GM12878 (cell line): ENCODE data around the gene HTR3C. TPM values are rescaled to one million over a fixed set of nuclear protein-coding genes. Genes with fewer than 3 reads are reported as not detected.

Source experiments
- BACH1 ChIP-seq: fragments of 450-650 bp; IDR thresholded peaks from 2 replicates; pipeline ENCODE4 v1.6.1; 2017; ENCODE audit warnings: mild to moderate bottlenecking, borderline replicate concordance
- CREM ChIP-seq: IDR thresholded peaks from 2 replicates; pipeline ENCODE4 v1.6.1; 2014; ENCODE audit warnings: antibody characterized with exemption, low read depth
- KDM1A ChIP-seq: fragments of 200-600 bp; sonication (generic); IDR thresholded peaks from 2 replicates; pipeline ENCODE4 v1.6.1; 2016; ENCODE audit warnings: borderline replicate concordance
- MLLT1 ChIP-seq: fragments of 450-650 bp; IDR thresholded peaks from 2 replicates; pipeline ENCODE4 v1.6.1; 2016; ENCODE audit warnings: mild to moderate bottlenecking
- RFX5 ChIP-seq: IDR thresholded peaks from 2 replicates; pipeline ENCODE4 v1.6.1; 2011; ENCODE audit warnings: low read depth, low read length, improper control_type of control experiment
- SIX5 ChIP-seq: IDR thresholded peaks from 2 replicates; pipeline ENCODE4 v1.6.1; 2011; ENCODE audit warnings: mild to moderate bottlenecking, low read depth, low read length, moderate library complexity; ENCODE audit not compliant: severe bottlenecking
- SMAD1 ChIP-seq: fragments of 450-650 bp; IDR thresholded peaks from 2 replicates; pipeline ENCODE4 v1.6.1; 2018; ENCODE audit warnings: mild to moderate bottlenecking, low read depth; ENCODE audit not compliant: partially characterized antibody
- SMC3 ChIP-seq: IDR thresholded peaks from 2 replicates; pipeline ENCODE4 v1.6.1; 2011; ENCODE audit warnings: low read length, improper control_type of control experiment, borderline replicate concordance
- ZZZ3 ChIP-seq: IDR thresholded peaks from 2 replicates; pipeline ENCODE4 v1.6.1; 2011; ENCODE audit warnings: low read depth; ENCODE audit not compliant: control insufficient read depth, insufficient read length
- polyA plus RNA-seq, 11 experiments: library from polyadenylated mRNA; depleted of rRNA in 4 of 11; unstranded in 6 of 11; stranded (reverse) in 5 of 11; fragments of >200 nt; fragmentation: Nextera tagmentation in 4 of 11; fragmentation: Illumina TruSeq in 1 of 11; extraction: Ambion mirVana in 4 of 11; extraction: Trizol in 1 of 11; gene quantifications; 1 replicate in 1 of 11; 2 replicates in 10 of 11; pipeline versions ENCODE4 v1.2.1 to v1.2.3, GENCODE V29; 2011 to 2016; ENCODE audit warnings: inconsistent platforms in 2 of 11, missing spikeins in 2 of 11, low read depth in 1 of 11
- total RNA-seq, 4 experiments: library from RNA; depleted of rRNA in 3 of 4; stranded (reverse); fragments of >200 nt in 3 of 4; fragmentation: Illumina TruSeq in 1 of 4; extraction: Trizol in 1 of 4; gene quantifications; 2 replicates each; pipeline versions ENCODE4 v1.2.1 to v1.2.3, GENCODE V29; 2013 to 2021

Gene HTR3C
- total and polyA plus RNA-seq, 10 of the 15 experiments (the other 5 are each of a cell fraction or from before 2014, with no cell fraction given) = not detected

- TF ChIP-seq ZZZ3 = no peak
- peak; percentile 73 for TF ChIP-seq MLLT1
- TF ChIP-seq SMAD1 = no peak
- TF ChIP-seq SIX5 = no peak
- TF ChIP-seq CREM = no peak
- no peak for TF ChIP-seq RFX5
- TF ChIP-seq SMC3 = peak; percentile 61
- TF ChIP-seq BACH1 = peak; percentile 70; the same call in 1 of the 2 replicates
- TF ChIP-seq KDM1A = no peak
Measured at GRCh38 chr3:184016811-184017671, 35.8 kb upstream of the HTR3C start (continued).
